GM12864 (cell line): ENCODE data around the gene CFAP46.

Source experiments
- DNase-seq: peaks from one replicate; pipeline ENCODE4 v3.0.0-alpha.2; 2011; ENCODE audit warnings: low read depth
- H3K4me3 ChIP-seq: 2 replicates; pipeline ENCODE4 v1.5.1; 2011; ENCODE audit warnings: mild to moderate bottlenecking, low read depth, low read length, control low read depth
- TF ChIP-seq, protein P1 (sequence below): IDR thresholded peaks from 2 replicates; pipeline ENCODE4 v1.5.1; 2011; ENCODE audit warnings: low read depth, mild to moderate bottlenecking, moderate library complexity, low read length, control low read depth, inconsistent platforms; ENCODE audit errors: missing control alignments

CFAP46 gene

DNA sequence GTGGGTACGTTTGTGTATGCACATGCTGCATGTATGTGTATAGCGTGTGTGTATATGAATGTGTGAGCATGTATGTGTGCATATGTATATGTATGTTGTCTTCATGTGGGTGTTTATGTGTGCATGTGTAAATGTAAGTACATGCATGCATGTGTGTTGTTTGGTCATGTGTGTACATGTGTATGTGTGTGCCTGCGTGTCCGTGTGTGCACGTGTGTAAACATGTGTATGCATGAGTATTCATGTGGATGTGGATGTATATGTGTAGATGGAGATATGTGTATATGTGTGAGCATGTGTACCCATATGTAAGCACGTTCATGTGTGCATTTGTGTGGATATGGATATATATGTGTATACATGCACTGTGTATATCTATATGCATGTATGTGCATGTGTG, 5.5 kb upstream of the CFAP46 start:
- TF ChIP-seq, protein P1, sequence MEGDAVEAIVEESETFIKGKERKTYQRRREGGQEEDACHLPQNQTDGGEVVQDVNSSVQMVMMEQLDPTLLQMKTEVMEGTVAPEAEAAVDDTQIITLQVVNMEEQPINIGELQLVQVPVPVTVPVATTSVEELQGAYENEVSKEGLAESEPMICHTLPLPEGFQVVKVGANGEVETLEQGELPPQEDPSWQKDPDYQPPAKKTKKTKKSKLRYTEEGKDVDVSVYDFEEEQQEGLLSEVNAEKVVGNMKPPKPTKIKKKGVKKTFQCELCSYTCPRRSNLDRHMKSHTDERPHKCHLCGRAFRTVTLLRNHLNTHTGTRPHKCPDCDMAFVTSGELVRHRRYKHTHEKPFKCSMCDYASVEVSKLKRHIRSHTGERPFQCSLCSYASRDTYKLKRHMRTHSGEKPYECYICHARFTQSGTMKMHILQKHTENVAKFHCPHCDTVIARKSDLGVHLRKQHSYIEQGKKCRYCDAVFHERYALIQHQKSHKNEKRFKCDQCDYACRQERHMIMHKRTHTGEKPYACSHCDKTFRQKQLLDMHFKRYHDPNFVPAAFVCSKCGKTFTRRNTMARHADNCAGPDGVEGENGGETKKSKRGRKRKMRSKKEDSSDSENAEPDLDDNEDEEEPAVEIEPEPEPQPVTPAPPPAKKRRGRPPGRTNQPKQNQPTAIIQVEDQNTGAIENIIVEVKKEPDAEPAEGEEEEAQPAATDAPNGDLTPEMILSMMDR, result no peak
- no peak for DNase-seq
- H3K4me3 ChIP-seq, result no peak overlapping the region

DNA sequence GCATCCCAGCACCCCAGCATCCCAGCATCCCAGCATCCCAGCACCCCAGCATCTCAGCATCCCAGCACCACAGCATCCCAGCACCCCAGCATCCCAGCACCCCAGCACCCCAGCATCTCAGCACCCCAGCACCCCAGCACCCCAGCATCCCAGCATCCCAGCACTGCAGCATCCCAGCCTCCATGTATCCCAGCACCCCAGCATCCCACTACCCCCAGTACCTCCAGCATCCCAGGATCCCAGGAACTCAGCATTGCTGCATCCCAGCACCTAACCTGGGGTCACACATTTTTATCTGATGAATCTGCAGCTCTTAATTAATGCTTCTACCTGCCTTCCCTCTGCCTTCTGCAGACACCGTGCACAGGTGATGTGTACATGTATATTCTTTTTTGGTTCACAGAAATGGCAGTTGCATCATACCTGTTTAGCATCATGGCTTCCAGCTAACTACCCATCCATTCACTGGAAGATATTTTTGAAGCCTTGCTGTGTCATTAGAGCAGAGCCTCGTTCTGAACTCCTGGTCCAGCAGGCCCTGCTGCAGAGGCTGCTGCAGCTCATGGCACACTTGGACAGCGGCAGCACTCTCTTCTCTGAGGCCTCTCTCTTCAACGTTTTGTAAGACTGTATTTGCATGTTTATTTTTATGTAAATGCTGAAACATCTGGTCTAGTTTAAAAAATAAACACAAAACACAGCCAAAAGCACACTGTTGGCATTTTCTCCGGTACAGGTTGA, 4.6 kb upstream of the CFAP46 start:
- TF ChIP-seq, protein P1, result no peak
- DNase-seq, result no peak
- H3K4me3 ChIP-seq, result no peak overlapping the region

DNA sequence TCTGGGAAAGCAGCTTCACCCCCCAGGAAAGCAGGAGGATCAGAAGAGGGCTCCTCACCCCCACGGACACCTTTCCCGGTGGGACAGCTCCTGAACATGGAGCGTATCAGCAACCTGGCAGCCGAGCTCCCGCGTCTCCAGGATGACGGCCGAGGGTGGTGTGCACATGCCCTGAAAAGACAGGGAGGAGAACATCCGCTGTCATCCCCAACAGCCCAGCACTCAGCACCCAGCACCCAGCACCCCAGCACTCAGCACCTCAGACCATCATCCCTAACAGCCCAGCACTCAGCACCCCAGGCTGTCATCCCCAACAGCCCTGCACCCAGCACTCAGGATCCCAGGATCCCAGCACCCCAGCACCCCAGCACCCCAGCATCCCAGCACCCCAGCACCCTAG, 3.9 kb upstream of the CFAP46 start:
- DNase-seq, result no peak
- no peak overlapping the region for H3K4me3 ChIP-seq
- TF ChIP-seq, protein P1, result no peak

DNA sequence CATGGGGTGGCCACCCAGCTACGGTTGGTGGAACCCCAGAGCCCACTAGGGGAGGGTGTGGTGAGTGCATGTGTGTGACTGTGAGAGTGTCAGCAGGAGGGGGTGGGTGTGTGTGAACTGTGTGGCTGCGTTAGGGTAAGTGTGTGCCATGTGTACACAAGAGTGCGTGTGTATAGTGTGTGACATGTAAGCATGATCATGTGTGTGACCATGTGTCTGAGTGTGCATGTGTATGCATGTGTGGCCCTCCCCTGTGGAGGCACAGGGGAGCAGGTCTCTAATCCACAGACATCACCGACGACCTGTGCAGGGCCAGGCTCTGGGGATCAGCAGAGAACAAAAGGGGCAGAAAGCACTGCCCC, 3.5 kb upstream of the CFAP46 start:
- DNase-seq, result no peak
- H3K4me3 ChIP-seq, result no peak overlapping the region
- TF ChIP-seq, protein P1, result no peak

DNA sequence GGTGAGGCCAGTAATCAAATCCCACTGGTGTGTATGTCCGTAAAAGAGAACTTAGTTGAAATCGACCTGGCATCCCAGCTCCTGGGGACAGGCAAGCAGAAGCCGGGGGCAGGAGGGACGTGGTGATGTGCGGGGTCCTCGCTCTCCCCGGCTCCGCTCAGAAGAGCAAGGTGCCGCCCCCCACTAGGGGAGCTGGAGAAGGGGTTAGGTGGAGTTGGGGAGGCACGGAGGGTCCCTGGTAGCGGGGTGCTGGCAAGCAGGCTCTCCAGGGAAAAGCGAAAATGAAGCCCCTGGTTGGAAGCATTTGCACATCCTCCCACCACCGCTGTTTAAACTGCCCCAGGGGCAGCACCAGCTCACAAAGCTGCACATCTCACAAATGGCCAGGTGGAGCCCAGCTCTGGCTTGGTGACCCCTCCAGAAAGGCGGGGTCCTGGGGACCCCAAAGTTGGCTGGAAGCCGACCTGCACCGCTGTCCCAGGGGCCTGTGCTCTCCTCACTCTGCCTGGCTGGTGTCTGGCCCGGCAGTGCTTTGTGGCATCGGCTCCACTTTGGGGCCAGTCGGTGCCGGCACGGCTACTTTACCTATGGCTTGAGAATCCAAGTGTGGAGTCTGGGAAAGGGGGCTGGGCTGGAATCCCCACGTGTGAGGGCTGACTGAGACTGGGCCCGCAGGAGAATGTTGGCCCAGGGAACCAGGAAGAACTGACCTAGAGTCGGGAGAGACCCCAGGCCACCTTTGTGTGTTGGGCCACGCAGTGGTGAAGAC, 2.9 kb upstream of the CFAP46 start:
- no peak for DNase-seq
- TF ChIP-seq, protein P1, result no peak
- no peak overlapping the region for H3K4me3 ChIP-seq

DNA sequence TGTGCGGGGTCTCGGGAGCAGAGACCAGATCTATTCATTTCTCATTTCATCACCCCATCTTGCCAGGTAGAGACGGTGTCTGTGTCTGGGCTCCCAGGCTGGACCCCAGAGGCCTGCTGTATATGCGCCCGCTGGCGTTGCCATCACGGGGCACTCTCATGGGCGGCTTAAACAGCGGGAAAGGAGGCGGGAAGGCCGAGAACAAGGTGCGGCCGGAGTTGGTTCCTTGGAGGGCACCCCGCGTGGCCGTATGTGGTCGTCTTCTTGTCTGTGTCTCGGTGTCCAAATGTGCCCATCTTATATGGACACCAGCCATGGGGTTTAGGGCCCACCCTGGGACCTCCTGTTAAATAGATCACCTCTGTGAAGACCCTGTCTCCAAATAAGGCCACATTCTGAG, 2.1 kb upstream of the CFAP46 start:
- no peak overlapping the region for H3K4me3 ChIP-seq
- TF ChIP-seq, protein P1, result no peak
- DNase-seq, result no peak
